HG03097 (cell line): ENCODE measurements around the gene CBLL2.
"Not testable (repeated sequence)": the region's sequence is repeated elsewhere in the genome, so short reads cannot be mapped to it uniquely, and the experiment has no call there.

Source experiments
- ATAC-seq: cut with Tn5 transposase; IDR thresholded peaks from one replicate; pipeline ENCODE4 v1.9.1; 2021; ENCODE audit not compliant: unreplicated experiment, low FRiP score

The CBLL2 gene, protein sequence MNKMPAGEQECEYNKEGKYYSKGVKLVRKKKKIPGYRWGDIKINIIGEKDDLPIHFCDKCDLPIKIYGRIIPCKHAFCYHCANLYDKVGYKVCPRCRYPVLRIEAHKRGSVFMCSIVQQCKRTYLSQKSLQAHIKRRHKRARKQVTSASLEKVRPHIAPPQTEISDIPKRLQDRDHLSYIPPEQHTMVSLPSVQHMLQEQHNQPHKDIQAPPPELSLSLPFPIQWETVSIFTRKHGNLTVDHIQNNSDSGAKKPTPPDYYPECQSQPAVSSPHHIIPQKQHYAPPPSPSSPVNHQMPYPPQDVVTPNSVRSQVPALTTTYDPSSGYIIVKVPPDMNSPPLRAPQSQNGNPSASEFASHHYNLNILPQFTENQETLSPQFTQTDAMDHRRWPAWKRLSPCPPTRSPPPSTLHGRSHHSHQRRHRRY

GRCh38 chrX:22272613-22273012 is at the start of gene CBLL2:
TSS of gene CBLL2 (plus strand) at chrX:22272913. CDS start at chrX:22272992, 79 bp downstream.
- ATAC-seq: no peak

DNA sequence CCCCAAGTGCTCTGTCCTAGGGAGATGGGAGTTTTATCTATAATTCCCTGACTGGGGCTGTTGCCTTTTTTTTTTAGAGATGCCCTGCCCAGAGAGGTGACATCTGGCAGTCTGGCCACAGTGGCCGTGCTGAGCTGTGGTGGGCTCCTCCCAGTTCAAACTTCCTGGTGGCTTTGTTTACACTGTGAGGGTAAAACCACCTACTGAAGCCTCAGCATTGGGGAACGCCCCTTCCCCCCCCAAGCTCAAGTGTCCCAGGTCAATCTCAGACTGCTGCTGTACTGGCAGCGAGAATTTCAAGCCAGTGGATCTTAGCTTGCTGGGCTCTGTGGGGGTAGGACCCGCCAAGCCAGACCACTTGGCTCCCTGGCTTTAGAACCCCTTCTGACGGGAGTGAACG is 38.3 kb upstream of the CBLL2 start:
- no peak for ATAC-seq

GRCh38 chrX:22237479-22237878 is 35.2 kb upstream of the CBLL2 start:
- no peak for ATAC-seq

GRCh38 chrX:22246620-22247019 is 26.1 kb upstream of the CBLL2 start:
- no peak for ATAC-seq

DNA sequence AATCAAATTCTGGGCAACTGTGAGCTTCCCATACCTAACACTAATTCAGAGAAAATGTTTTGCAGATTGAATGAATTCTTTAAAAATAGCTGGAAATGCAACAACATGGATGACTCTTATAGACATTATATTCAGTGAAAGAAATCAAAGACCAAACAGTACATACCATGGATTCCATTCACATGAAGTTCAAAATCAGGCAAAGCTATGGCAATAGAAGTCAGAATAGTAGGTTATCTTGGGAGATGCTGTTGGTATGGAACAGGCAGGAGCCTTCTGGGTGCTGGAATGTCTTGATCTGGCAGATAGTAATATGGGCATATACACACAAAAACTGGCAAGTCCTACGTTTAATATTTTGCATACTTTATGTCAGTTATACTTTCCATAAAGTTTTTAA is 25.5 kb upstream of the CBLL2 start:
- ATAC-seq: no peak

DNA sequence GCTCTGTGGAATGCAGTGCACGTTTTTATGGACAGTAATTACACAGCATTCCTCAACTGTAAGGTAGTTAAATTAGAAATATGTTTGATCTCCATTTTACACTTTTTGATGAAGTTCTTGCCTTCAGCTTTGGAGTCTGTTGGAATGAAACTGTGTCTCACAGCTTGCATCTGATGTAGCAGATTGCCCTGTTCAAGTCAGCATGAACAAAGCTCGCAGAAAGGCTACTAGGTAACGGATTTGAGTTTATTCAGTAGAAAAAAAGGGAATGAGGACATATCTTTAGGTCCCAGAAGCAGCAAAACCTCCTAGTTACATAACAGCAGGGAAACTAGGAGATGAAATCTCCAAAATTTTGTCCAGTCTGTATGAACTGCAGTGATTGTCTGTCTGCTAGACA is 24.3 kb upstream of the CBLL2 start:
- ATAC-seq: no peak

GRCh38 chrX:22249371-22249770 is 23.3 kb upstream of the CBLL2 start:
- no peak for ATAC-seq

GRCh38 chrX:22268706-22269105 is 4.0 kb upstream of the CBLL2 start:
- no peak for ATAC-seq

- ATAC-seq: no peak
Measured at GRCh38 chrX:22273714-22274317, 1.1 kb downstream of the CBLL2 start.

DNA sequence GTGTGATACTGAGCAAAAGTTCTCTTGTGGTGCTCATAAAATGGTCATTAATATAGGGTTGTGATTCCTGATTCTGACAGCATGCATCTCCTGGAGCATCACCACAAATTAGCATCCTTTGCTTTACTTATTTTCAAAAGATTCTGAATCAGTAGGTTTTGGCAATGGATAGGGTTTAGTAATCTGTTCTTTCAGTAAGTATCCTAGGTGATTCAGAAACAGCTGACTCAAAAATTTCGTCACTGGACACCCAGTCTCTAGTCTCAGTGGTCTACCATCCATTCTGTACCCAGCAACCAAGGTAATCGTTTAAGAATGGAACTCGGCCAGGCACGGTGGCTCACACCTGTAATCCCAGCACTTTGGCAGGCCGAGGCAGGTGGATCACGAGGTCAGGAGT is 4.1 kb downstream of the CBLL2 start:
- no peak for ATAC-seq

GRCh38 chrX:22278375-22278774 is 5.7 kb downstream of the CBLL2 start:
- ATAC-seq: no peak

- ATAC-seq: not testable (repeated sequence)
Measured at GRCh38 chrX:22289209-22289608, 16.5 kb downstream of the CBLL2 start.

- ATAC-seq: no peak
Measured at GRCh38 chrX:22296871-22297270, 24.2 kb downstream of the CBLL2 start.

DNA sequence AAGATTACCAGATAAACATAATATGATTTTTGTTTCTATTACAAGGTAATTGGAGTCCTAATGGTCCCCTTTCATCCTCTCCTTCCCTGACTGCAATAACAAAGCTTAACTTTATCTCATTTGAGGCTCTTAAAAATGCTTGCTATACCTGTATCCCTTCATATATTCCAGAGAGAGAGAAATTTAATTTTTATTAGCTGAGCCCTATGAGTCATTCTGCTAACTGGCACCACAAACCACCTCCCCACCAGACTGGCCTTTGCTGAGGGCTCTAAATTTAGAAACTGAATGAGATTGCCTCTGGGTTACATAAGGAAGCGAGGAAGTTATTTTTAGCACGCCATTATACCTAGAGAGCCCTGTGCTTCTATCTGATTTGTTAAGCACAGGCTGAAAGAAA is 27.4 kb downstream of the CBLL2 start:
- no peak for ATAC-seq

GRCh38 chrX:22310779-22311178 is 38.1 kb downstream of the CBLL2 start:
- ATAC-seq: no peak

DNA sequence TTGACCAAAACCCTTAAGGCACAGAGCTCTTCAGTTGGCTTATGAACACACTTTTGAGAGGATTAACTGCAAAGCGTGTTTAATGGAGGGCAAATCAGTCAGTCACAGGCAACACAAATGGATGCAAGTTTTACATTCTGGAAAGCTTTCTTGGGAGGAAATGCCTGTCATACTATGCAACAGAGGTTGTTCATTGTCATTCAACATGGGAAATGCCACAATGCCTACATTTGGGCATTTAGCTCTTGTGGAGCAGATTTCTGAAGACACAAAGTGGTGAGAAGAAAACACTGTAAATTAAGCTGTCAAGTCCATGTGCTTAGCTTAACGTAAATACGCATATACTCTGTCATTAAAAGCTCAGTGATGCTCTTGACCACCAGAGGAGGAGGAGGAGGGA is 41.1 kb downstream of the CBLL2 start:
- ATAC-seq: no peak

DNA sequence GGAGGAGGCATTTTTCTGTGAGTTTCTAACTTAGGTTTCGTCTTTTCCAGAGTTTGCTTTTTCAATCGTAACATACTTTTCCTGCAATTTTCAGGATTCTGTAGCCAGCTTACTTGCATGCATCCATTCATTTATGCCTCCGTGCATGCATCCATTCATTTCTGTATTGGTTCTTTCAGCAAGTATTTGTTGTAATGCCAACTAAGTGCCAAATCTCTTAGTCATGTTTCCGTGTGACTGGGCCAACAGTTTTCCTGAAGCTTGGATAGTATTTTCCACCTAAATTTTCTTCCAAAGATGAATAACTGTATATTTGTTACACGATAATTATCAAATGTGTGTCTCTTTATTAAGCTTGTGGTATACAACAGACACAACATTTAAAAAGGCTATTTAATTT is 41.5 kb downstream of the CBLL2 start:
- no peak for ATAC-seq

DNA sequence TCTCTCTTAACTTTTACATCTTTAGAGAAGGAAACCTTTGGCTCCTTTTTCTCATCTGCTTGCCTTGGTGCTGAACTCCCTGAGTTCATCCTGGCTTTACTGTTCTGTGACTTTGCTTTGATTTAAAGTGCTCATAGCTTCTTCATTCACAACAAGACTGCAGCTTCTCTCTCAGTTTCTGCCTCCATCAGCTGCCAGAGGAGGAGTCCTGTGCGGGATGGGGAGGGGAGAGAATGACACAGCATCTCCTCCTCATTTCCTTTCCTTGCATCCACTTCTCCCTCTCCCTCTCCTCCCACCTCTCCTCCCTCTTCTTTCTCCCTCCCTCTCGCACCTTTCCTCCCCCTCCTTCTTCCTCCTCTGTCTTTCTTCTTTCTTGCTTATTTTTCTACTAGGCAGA is 42.0 kb downstream of the CBLL2 start:
- no peak for ATAC-seq

DNA sequence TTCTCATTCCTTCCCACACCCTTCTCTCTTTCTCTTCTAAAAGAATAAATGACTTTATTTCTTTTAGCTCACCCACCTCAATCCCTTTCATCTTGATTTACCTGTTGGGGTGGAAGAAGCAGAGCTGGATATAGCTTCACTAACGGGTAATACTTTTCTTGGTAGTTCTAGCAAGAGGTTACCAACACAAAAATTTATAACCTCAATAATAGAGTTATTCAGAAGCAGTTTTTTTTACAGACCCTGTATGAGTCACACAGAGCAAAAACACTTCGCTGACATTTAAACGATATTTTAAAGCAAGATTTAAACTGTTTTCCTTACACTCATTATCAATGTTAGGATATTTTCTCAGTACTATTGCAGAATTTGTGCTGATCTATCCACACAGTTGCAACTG is 42.4 kb downstream of the CBLL2 start:
- ATAC-seq: no peak

DNA sequence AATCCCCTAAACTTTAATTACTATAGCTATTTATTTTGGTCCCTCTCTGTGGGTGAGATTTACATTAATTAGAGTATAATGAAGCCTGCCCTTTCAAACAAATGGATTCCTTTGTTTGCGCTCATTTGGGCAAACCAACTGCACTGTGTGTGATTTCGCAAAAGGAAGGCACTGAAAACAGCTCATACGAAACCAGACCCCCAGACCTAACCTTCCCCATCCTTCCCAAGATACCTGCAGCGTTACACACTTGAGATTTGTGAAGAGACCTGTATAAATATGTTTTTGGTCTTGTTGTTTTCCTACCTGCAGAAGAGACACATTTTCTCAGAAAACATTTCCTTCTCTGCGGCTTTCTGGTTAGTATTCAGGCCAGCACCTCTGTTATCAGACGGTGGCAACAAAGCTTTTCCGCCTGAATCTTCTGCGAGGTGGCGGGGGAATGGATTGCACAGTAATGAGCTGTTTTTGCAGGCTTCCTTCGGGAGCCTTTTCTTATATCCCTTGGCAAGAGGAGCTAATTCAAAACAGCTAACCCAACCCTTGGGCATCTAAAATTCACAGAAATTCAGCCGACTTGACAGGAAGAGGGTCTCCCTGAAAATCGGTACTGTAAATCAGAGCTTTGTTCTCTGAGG is 47.6 kb downstream of the CBLL2 start:
- ATAC-seq: no peak

DNA sequence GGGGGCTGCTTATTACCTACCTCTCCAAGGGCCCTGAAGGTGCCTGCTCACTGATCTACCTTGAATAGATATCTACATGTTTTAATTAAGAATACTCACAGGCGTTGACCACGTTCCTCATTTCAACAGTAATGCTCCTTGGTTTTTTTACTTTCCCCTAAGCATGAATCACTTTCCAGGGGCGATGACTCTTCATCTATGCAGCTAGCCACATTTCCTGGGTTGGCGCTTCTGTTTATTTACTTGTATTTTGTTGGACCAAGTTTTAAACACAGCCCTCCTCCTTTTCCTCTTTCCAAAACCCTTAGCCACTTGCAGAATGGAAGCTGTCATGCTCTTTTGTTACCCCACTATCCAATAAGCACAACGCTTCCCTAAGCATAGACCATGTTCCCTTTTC is 50.8 kb downstream of the CBLL2 start:
- ATAC-seq: no peak
